ENCODE results near the gene BLVRA. TPM values are rescaled to one million over a fixed set of nuclear protein-coding genes. Genes with fewer than 3 reads are reported as not detected.

BLVRA gene
- total RNA-seq, 1 experiment from 2014 or later = 29.7 TPM

- TF ChIP-seq TCF7L2 (IDR thresholded peaks at IDR 0.05; ENCODE audit: borderline replicate concordance, extremely low read depth, insufficient read depth, insufficient read length) (no peak), CEBPB (IDR thresholded peaks at IDR 0.05; ENCODE audit: low read depth) (no peak), YY1 (IDR thresholded peaks at IDR 0.05; ENCODE audit: extremely low read depth, insufficient replicate concordance, low read depth, low read length) (no peak), RAD21 (IDR thresholded peaks at IDR 0.05; ENCODE audit: low read depth) (no peak), EZH2 (IDR thresholded peaks at IDR 0.05) (no peak)
- TF ChIP-seq, protein P1, sequence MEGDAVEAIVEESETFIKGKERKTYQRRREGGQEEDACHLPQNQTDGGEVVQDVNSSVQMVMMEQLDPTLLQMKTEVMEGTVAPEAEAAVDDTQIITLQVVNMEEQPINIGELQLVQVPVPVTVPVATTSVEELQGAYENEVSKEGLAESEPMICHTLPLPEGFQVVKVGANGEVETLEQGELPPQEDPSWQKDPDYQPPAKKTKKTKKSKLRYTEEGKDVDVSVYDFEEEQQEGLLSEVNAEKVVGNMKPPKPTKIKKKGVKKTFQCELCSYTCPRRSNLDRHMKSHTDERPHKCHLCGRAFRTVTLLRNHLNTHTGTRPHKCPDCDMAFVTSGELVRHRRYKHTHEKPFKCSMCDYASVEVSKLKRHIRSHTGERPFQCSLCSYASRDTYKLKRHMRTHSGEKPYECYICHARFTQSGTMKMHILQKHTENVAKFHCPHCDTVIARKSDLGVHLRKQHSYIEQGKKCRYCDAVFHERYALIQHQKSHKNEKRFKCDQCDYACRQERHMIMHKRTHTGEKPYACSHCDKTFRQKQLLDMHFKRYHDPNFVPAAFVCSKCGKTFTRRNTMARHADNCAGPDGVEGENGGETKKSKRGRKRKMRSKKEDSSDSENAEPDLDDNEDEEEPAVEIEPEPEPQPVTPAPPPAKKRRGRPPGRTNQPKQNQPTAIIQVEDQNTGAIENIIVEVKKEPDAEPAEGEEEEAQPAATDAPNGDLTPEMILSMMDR (IDR thresholded peaks at IDR 0.05 in 2 of 3, conservative IDR thresholded peaks at IDR 0.05 in 1 of 3; ENCODE audit: borderline replicate concordance in 1 of 3, insufficient read depth in 1 of 3, low read depth in 2 of 3, low read length in 2 of 3) = 0 out of 6 replicates have a peak, but pooled peaks of 1 of the 3 experiments have one; percentile 19
- intact Hi-C loops (cut with micrococcal nuclease) = no loop called here
- ATAC-seq = peak; percentile 63
- no peak overlapping the region for H3K27ac ChIP-seq (ENCODE audit: low read depth, low read length)
- no peak overlapping the region for H2AFZ ChIP-seq (ENCODE audit: low read depth, low read length, poor library complexity, severe bottlenecking)
- H3K36me3 ChIP-seq (ENCODE audit: control insufficient read depth in 1 of 2, insufficient read depth in 2 of 2, low read length in 2 of 2) = no peaks in the 10 kb centered on the region; a peak in 1 of 4 replicates
- no peaks in the 10 kb centered on the region for H3K9me3 ChIP-seq (ENCODE audit: control insufficient read depth in 1 of 2, insufficient read depth in 1 of 2, low read depth in 1 of 2, low read length in 2 of 2)
- RAD21 ChIA-PET (ENCODE audit: low non-redundant PET in 1 of 2, low total read pairs in 2 of 2, uncharacterized antibody in 2 of 2, unreplicated experiment in 2 of 2) = no interaction called here
- no peak overlapping the region for H3K9ac ChIP-seq (ENCODE audit: low read length)
- no peaks in the 10 kb centered on the region for H4K20me1 ChIP-seq (ENCODE audit: insufficient read depth)
- no TSS peak for BruUV-seq (replicated peaks)
- peaks cover 4 to 5% of the 10 kb centered on the region in 2 experiments for H3K4me1 ChIP-seq (ENCODE audit: control insufficient read depth in 1 of 2, insufficient read depth in 2 of 2, low read length in 2 of 2)
- H3K27me3 ChIP-seq (ENCODE audit: insufficient read depth, low read length) = no peaks in the 10 kb centered on the region
- DNase-seq (ENCODE audit: low read depth, low spot score) = no peak
- H3K79me2 ChIP-seq (ENCODE audit: insufficient read depth, low read length) = no peaks in the 10 kb centered on the region
- no peak overlapping the region for H3K4me3 ChIP-seq (replicated peaks in 1 of 2; ENCODE audit: low read depth in 1 of 2, low read length in 2 of 2)
- no peaks in the 10 kb centered on the region for H3K9me2 ChIP-seq (ENCODE audit: insufficient read depth)
- POLR2A ChIA-PET = no interaction called here
- no peak overlapping the region for H3K4me2 ChIP-seq (ENCODE audit: low read length)
- CTCF ChIA-PET = no interaction called here
Observed at GRCh38 chr7:43769791-43770465, 11.4 kb downstream of the BLVRA start.

GRCh38 chr7:43771128-43771527 is 12.6 kb downstream of the BLVRA start:
- Histone ChIP-seq H3K9me2 (ENCODE audit: insufficient read depth) (no peaks in the 10 kb centered on the region), H2AFZ (ENCODE audit: low read depth, low read length, poor library complexity, severe bottlenecking) (no peak overlapping the region), H3K36me3 (ENCODE audit: control insufficient read depth in 1 of 2, insufficient read depth in 2 of 2, low read length in 2 of 2) (no peaks in the 10 kb centered on the region; a peak in 1 of 4 replicates), H3K27me3 (ENCODE audit: insufficient read depth, low read length) (no peaks in the 10 kb centered on the region), H3K27ac (ENCODE audit: low read depth, low read length) (no peak overlapping the region), H3K9ac (ENCODE audit: low read length) (no peak overlapping the region), H3K4me1 (ENCODE audit: control insufficient read depth in 1 of 2, insufficient read depth in 2 of 2, low read length in 2 of 2) (no peaks in the 10 kb centered on the region), H3K4me3 (replicated peaks in 1 of 2; ENCODE audit: low read depth in 1 of 2, low read length in 2 of 2) (no peak overlapping the region), H3K79me2 (ENCODE audit: insufficient read depth, low read length) (no peaks in the 10 kb centered on the region), H3K4me2 (ENCODE audit: low read length) (no peak overlapping the region), H4K20me1 (ENCODE audit: insufficient read depth) (no peaks in the 10 kb centered on the region), H3K9me3 (ENCODE audit: control insufficient read depth in 1 of 2, insufficient read depth in 1 of 2, low read depth in 1 of 2, low read length in 2 of 2) (no peaks in the 10 kb centered on the region)
- ATAC-seq (no peak), DNase-seq (ENCODE audit: low read depth, low spot score) (no peak)
- intact Hi-C loops (cut with micrococcal nuclease) = no loop called here
- no peak for TF ChIP-seq FOSL1 (IDR thresholded peaks at IDR 0.05; ENCODE audit: low read depth)
- no peak for TF ChIP-seq YY1 (IDR thresholded peaks at IDR 0.05; ENCODE audit: extremely low read depth, insufficient replicate concordance, low read depth, low read length)
- TF ChIP-seq ZFX (IDR thresholded peaks at IDR 0.05) = no peak
- no peak for TF ChIP-seq SIN3A (IDR thresholded peaks at IDR 0.05; ENCODE audit: low read depth)
- no peak for TF ChIP-seq CEBPB (IDR thresholded peaks at IDR 0.05; ENCODE audit: low read depth)
- TF ChIP-seq, protein P2, sequence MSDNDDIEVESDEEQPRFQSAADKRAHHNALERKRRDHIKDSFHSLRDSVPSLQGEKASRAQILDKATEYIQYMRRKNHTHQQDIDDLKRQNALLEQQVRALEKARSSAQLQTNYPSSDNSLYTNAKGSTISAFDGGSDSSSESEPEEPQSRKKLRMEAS (IDR thresholded peaks at IDR 0.05) = no peak
- no peak for TF ChIP-seq ZNF274 (IDR thresholded peaks at IDR 0.05; ENCODE audit: low read depth, low read length)
- TF ChIP-seq EZH2phosphoT487 (IDR thresholded peaks at IDR 0.05; ENCODE audit: borderline replicate concordance) = no peak
- TF ChIP-seq EZH2 (IDR thresholded peaks at IDR 0.05) = no peak
- TF ChIP-seq, protein P3, sequence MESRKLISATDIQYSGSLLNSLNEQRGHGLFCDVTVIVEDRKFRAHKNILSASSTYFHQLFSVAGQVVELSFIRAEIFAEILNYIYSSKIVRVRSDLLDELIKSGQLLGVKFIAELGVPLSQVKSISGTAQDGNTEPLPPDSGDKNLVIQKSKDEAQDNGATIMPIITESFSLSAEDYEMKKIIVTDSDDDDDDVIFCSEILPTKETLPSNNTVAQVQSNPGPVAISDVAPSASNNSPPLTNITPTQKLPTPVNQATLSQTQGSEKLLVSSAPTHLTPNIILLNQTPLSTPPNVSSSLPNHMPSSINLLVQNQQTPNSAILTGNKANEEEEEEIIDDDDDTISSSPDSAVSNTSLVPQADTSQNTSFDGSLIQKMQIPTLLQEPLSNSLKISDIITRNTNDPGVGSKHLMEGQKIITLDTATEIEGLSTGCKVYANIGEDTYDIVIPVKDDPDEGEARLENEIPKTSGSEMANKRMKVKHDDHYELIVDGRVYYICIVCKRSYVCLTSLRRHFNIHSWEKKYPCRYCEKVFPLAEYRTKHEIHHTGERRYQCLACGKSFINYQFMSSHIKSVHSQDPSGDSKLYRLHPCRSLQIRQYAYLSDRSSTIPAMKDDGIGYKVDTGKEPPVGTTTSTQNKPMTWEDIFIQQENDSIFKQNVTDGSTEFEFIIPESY (IDR thresholded peaks at IDR 0.05; ENCODE audit: extremely low read depth, insufficient replicate concordance, low read length) = no peak
- no TSS peak for BruUV-seq (replicated peaks)
- ChIA-PET CTCF (no interaction called here), POLR2A (no interaction called here), RAD21 (ENCODE audit: low non-redundant PET in 1 of 2, low total read pairs in 2 of 2, uncharacterized antibody in 2 of 2, unreplicated experiment in 2 of 2) (no interaction called here)

Measured in HCT116 (cell line).